Measurements from ENCODE around the gene PGAP2.

Gene PGAP2

GRCh38 chr11:3802011-3802790, 6.2 kb upstream of the PGAP2 start:
- ChIA-PET CTCF (interaction anchor here (1.2 kb wide), 1 partner anchor 10 kb away, joined by 3 read pairs; no protein-coding TSS in a partner anchor), POLR2A (no interaction called here)
- Histone ChIP-seq H3K36me3 (ENCODE audit: control insufficient read depth in 4 of 4, insufficient read depth in 4 of 4, low read length in 3 of 4) (no peaks in the 10 kb centered on the region), H3K4me3 (ENCODE audit: control insufficient read depth in 1 of 7, extremely low read depth in 1 of 7, insufficient read depth in 4 of 7, low read depth in 2 of 7, low read length in 6 of 7) (no peak overlapping the region), H3K27ac (ENCODE audit: insufficient read depth in 1 of 2, low read depth in 1 of 2, low read length in 2 of 2, poor library complexity in 1 of 2, severe bottlenecking in 2 of 2) (no peak overlapping the region), H3K9me3 (ENCODE audit: control extremely low read depth in 1 of 5, control insufficient read depth in 4 of 5, insufficient read depth in 2 of 5, low read depth in 1 of 5, low read length in 4 of 5) (no peaks in the 10 kb centered on the region), H3K4me1 (ENCODE audit: control extremely low read depth in 1 of 4, control insufficient read depth in 4 of 4, insufficient read depth in 4 of 4, low read length in 3 of 4) (peaks cover 0 to 9% (median 5%) of the 10 kb centered on the region in 4 experiments), H3K27me3 (replicated peaks in 2 of 5; ENCODE audit: control insufficient read depth in 4 of 5, insufficient read depth in 5 of 5, low read length in 4 of 5) (no peaks in the 10 kb centered on the region)
- DNase-seq: no peak
- WGBS (ENCODE audit: insufficient coverage): 93% methylated on average over 2 of the region's 4 CpGs

GRCh38 chr11:3803726-3804495, 4.4 kb upstream of the PGAP2 start:
- ChIA-PET POLR2A (interaction anchor here (0.6 kb wide), 1 partner anchor 16 kb away, joined by 7 read pairs; no protein-coding TSS in a partner anchor), CTCF (interaction anchor here (0.7 to 7.5 kb wide), 5 partner anchors 10 to 45 kb away, joined by 3 to 136 read pairs (median 3); no protein-coding TSS in a partner anchor)
- H3K9me3 ChIP-seq (ENCODE audit: control extremely low read depth in 1 of 5, control insufficient read depth in 4 of 5, insufficient read depth in 2 of 5, low read depth in 1 of 5, low read length in 4 of 5): no peaks in the 10 kb centered on the region
- no peaks in the 10 kb centered on the region for H3K27me3 ChIP-seq (replicated peaks in 2 of 5; ENCODE audit: control insufficient read depth in 4 of 5, insufficient read depth in 5 of 5, low read length in 4 of 5)
- no peaks in the 10 kb centered on the region for H3K36me3 ChIP-seq (ENCODE audit: control insufficient read depth in 4 of 4, insufficient read depth in 4 of 4, low read length in 3 of 4)
- DNase-seq: no peak
- H3K4me3 ChIP-seq (ENCODE audit: control insufficient read depth in 1 of 7, extremely low read depth in 1 of 7, insufficient read depth in 4 of 7, low read depth in 2 of 7, low read length in 6 of 7): no peak overlapping the region
- no peak overlapping the region for H3K27ac ChIP-seq (ENCODE audit: insufficient read depth in 1 of 2, low read depth in 1 of 2, low read length in 2 of 2, poor library complexity in 1 of 2, severe bottlenecking in 2 of 2)
- 88% methylated on average over 6 of the region's 11 CpGs for WGBS (ENCODE audit: insufficient coverage)
- H3K4me1 ChIP-seq (ENCODE audit: control extremely low read depth in 1 of 4, control insufficient read depth in 4 of 4, insufficient read depth in 4 of 4, low read length in 3 of 4): peaks cover 0 to 12% (median 10%) of the 10 kb centered on the region in 4 experiments

- Histone ChIP-seq H3K9me3 (ENCODE audit: control extremely low read depth in 1 of 5, control insufficient read depth in 4 of 5, insufficient read depth in 2 of 5, low read depth in 1 of 5, low read length in 4 of 5) (no peaks in the 10 kb centered on the region), H3K27ac (ENCODE audit: insufficient read depth in 1 of 2, low read depth in 1 of 2, low read length in 2 of 2, poor library complexity in 1 of 2, severe bottlenecking in 2 of 2) (peak overlapping the region in 1 of 2 experiments; percentile 82), H3K4me3 (ENCODE audit: control insufficient read depth in 1 of 7, extremely low read depth in 1 of 7, insufficient read depth in 4 of 7, low read depth in 2 of 7, low read length in 6 of 7) (peak overlapping the region; percentile 71 to 98 (median 91)), H3K27me3 (replicated peaks in 2 of 5; ENCODE audit: control insufficient read depth in 4 of 5, insufficient read depth in 5 of 5, low read length in 4 of 5) (no peaks in the 10 kb centered on the region), H3K4me1 (ENCODE audit: control extremely low read depth in 1 of 4, control insufficient read depth in 4 of 4, insufficient read depth in 4 of 4, low read length in 3 of 4) (peaks cover 0 to 19% (median 12%) of the 10 kb centered on the region in 4 experiments), H3K36me3 (ENCODE audit: control insufficient read depth in 4 of 4, insufficient read depth in 4 of 4, low read length in 3 of 4) (peaks cover 0 to 12% (median 2%) of the 10 kb centered on the region in 4 experiments)
- ChIA-PET CTCF (interaction anchor here (0.6 to 11.6 kb wide), 25 partner anchors 11 to 274 kb away, joined by 3 to 136 read pairs (median 5); partner anchors contain the start of genes NUP98, RHOG and STIM1), POLR2A (interaction anchor here (0.6 to 2.2 kb wide), 3 partner anchors 13 to 24 kb away, joined by 3 to 9 read pairs (median 3); no protein-coding TSS in a partner anchor)
- peak; percentile 75 to 90 (median 89) for DNase-seq
- WGBS (ENCODE audit: insufficient coverage): 9% methylated on average over 2 of the region's 5 CpGs
These were observed 682 bp downstream of the PGAP2 start for GRCh38 chr11:3808861-3809623.

GRCh38 chr11:3809624-3809928, 1.2 kb downstream of the PGAP2 start:
- ChIA-PET POLR2A (interaction anchor here (0.6 to 1.3 kb wide), 2 partner anchors 21 to 24 kb away, joined by 3 read pairs; no protein-coding TSS in a partner anchor), CTCF (interaction anchor here (0.6 to 11.6 kb wide), 22 partner anchors 11 to 273 kb away, joined by 3 to 136 read pairs (median 6); partner anchors contain the start of genes NUP98, RHOG and STIM1)
- H3K4me3 ChIP-seq (ENCODE audit: control insufficient read depth in 1 of 7, extremely low read depth in 1 of 7, insufficient read depth in 4 of 7, low read depth in 2 of 7, low read length in 6 of 7): peak overlapping the region in 1 of 7 experiments; percentile 90
- H3K36me3 ChIP-seq (ENCODE audit: control insufficient read depth in 4 of 4, insufficient read depth in 4 of 4, low read length in 3 of 4): peaks cover 0 to 12% (median 2%) of the 10 kb centered on the region in 4 experiments
- WGBS (ENCODE audit: insufficient coverage): 100% methylated on average over 1 of the region's 1 CpG
- no peaks in the 10 kb centered on the region for H3K9me3 ChIP-seq (ENCODE audit: control extremely low read depth in 1 of 5, control insufficient read depth in 4 of 5, insufficient read depth in 2 of 5, low read depth in 1 of 5, low read length in 4 of 5)
- H3K27ac ChIP-seq (ENCODE audit: insufficient read depth in 1 of 2, low read depth in 1 of 2, low read length in 2 of 2, poor library complexity in 1 of 2, severe bottlenecking in 2 of 2): no peak overlapping the region
- H3K27me3 ChIP-seq (replicated peaks in 2 of 5; ENCODE audit: control insufficient read depth in 4 of 5, insufficient read depth in 5 of 5, low read length in 4 of 5): no peaks in the 10 kb centered on the region
- DNase-seq: no peak
- peaks cover 0 to 19% (median 12%) of the 10 kb centered on the region in 4 experiments for H3K4me1 ChIP-seq (ENCODE audit: control extremely low read depth in 1 of 4, control insufficient read depth in 4 of 4, insufficient read depth in 4 of 4, low read length in 3 of 4)

GRCh38 chr11:3810446-3810845, 2.1 kb downstream of the PGAP2 start:
- Histone ChIP-seq H3K9me3 (ENCODE audit: control extremely low read depth in 1 of 5, control insufficient read depth in 4 of 5, insufficient read depth in 2 of 5, low read depth in 1 of 5, low read length in 4 of 5) (no peaks in the 10 kb centered on the region), H3K4me3 (ENCODE audit: control insufficient read depth in 1 of 7, extremely low read depth in 1 of 7, insufficient read depth in 4 of 7, low read depth in 2 of 7, low read length in 6 of 7) (no peak overlapping the region), H3K27me3 (replicated peaks in 2 of 5; ENCODE audit: control insufficient read depth in 4 of 5, insufficient read depth in 5 of 5, low read length in 4 of 5) (no peaks in the 10 kb centered on the region), H3K36me3 (ENCODE audit: control insufficient read depth in 4 of 4, insufficient read depth in 4 of 4, low read length in 3 of 4) (peaks cover 0 to 13% (median 2%) of the 10 kb centered on the region in 4 experiments), H3K27ac (ENCODE audit: insufficient read depth in 1 of 2, low read depth in 1 of 2, low read length in 2 of 2, poor library complexity in 1 of 2, severe bottlenecking in 2 of 2) (no peak overlapping the region), H3K4me1 (ENCODE audit: control extremely low read depth in 1 of 4, control insufficient read depth in 4 of 4, insufficient read depth in 4 of 4, low read length in 3 of 4) (peaks cover 0 to 19% (median 12%) of the 10 kb centered on the region in 4 experiments)
- ChIA-PET CTCF (interaction anchor here (0.9 to 11.6 kb wide), 12 partner anchors 10 to 263 kb away, joined by 3 to 136 read pairs (median 26); partner anchors contain the start of genes NUP98 and RHOG), POLR2A (no interaction called here)
- no peak for DNase-seq
- WGBS (ENCODE audit: insufficient coverage): 97% methylated on average over 3 of the region's 3 CpGs

- no peak overlapping the region for H3K4me3 ChIP-seq (ENCODE audit: control insufficient read depth in 1 of 7, extremely low read depth in 1 of 7, insufficient read depth in 4 of 7, low read depth in 2 of 7, low read length in 6 of 7)
- WGBS (ENCODE audit: insufficient coverage): 96% methylated on average over 4 of the region's 4 CpGs
- no peaks in the 10 kb centered on the region for H3K27me3 ChIP-seq (replicated peaks in 2 of 5; ENCODE audit: control insufficient read depth in 4 of 5, insufficient read depth in 5 of 5, low read length in 4 of 5)
- DNase-seq: no peak
- H3K36me3 ChIP-seq (ENCODE audit: control insufficient read depth in 4 of 4, insufficient read depth in 4 of 4, low read length in 3 of 4): peaks cover 0 to 15% (median 2%) of the 10 kb centered on the region in 4 experiments
- no peaks in the 10 kb centered on the region for H3K9me3 ChIP-seq (ENCODE audit: control extremely low read depth in 1 of 5, control insufficient read depth in 4 of 5, insufficient read depth in 2 of 5, low read depth in 1 of 5, low read length in 4 of 5)
- peaks cover 0 to 19% (median 12%) of the 10 kb centered on the region in 4 experiments for H3K4me1 ChIP-seq (ENCODE audit: control extremely low read depth in 1 of 4, control insufficient read depth in 4 of 4, insufficient read depth in 4 of 4, low read length in 3 of 4)
- ChIA-PET POLR2A (no interaction called here), CTCF (interaction anchor here (0.9 to 11.6 kb wide), 11 partner anchors 9 to 262 kb away, joined by 3 to 136 read pairs (median 34); partner anchors contain the start of genes NUP98 and RHOG)
- H3K27ac ChIP-seq (ENCODE audit: insufficient read depth in 1 of 2, low read depth in 1 of 2, low read length in 2 of 2, poor library complexity in 1 of 2, severe bottlenecking in 2 of 2): no peak overlapping the region
These were observed 2.6 kb downstream of the PGAP2 start for GRCh38 chr11:3810951-3811350.

Data from common myeloid progenitor, CD34-positive (primary cell).